Measurements from ENCODE around the gene GSK3B.

GRCh38 chr3:120095979-120096426 is 1.8 kb upstream of the GSK3B start:
- TF ChIP-seq EZH2 (IDR thresholded peaks at IDR 0.05; ENCODE audit: low read length), result no peak
- TF ChIP-seq, protein P1, sequence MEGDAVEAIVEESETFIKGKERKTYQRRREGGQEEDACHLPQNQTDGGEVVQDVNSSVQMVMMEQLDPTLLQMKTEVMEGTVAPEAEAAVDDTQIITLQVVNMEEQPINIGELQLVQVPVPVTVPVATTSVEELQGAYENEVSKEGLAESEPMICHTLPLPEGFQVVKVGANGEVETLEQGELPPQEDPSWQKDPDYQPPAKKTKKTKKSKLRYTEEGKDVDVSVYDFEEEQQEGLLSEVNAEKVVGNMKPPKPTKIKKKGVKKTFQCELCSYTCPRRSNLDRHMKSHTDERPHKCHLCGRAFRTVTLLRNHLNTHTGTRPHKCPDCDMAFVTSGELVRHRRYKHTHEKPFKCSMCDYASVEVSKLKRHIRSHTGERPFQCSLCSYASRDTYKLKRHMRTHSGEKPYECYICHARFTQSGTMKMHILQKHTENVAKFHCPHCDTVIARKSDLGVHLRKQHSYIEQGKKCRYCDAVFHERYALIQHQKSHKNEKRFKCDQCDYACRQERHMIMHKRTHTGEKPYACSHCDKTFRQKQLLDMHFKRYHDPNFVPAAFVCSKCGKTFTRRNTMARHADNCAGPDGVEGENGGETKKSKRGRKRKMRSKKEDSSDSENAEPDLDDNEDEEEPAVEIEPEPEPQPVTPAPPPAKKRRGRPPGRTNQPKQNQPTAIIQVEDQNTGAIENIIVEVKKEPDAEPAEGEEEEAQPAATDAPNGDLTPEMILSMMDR (optimal IDR thresholded peaks at IDR 0.05 in 1 of 3, IDR thresholded peaks at IDR 0.05 in 1 of 3, conservative IDR thresholded peaks at IDR 0.05 in 1 of 3; ENCODE audit: extremely low read depth in 1 of 3, insufficient read depth in 2 of 3, low read length in 3 of 3), result no peak
